Measurements from ENCODE around the gene PARP6.
A peak's percentile ranks its signal among the peaks of the same experiment; 100 is the strongest.

Gene PARP6

DNA sequence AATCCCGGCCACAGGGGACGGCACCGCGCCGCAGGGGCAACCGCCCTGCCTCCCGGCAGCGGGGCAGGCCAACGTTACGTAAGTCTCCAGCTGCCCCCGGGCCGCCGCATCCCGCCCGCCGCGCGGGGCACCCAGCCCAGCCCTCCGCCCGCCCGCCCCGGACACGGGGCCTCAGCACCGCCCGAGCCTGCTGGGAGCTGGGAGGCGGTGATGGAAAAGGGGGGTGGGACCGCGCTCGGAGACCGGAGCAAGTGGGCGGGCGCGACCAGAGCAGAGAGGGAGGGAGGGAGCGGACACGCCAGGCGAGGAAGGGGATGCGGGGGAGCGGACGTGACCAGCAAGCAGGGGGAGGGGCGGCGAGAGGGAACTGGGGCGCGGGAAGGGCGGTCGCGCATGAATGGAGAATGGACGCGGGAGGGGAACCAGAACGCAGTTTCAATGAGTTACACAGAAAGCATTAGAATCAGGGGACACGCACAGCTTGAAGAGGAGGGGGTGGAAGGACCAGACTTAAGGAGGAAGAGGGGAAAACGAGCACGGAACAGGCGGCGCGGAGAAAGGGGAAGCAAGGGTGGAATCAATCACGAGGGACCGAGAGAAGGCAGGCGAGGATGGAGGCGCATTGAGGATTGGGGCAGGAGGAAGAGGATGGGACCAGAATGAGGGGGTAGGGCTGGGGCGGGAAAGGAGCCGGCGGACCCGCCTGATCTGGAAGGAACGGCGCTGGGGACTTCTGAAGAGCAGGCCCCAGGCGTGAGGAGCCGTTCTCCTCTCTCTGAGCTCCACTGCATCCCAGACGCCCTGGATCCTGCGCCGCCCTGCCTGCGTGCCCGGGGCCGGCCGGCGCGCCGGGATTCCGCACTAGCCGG lies 41.9 kb downstream of the PARP6 start:
- peak in 1 of 2 experiments; percentile 34 for DNase-seq

DNA sequence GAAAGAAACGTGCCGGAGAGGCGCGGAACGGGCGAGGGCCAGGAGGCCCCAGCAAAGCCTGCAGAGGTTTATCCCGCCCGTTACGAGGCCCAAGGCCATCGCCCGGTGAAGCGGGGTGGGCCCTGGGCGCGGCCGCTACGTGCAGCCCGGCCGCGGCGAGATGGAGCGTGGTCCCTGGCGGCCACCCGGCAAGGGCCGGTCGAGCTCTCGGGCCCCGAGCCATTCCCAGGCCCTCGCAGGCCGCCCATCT lies 42.5 kb downstream of the PARP6 start:
- DNase-seq = no peak

DNA sequence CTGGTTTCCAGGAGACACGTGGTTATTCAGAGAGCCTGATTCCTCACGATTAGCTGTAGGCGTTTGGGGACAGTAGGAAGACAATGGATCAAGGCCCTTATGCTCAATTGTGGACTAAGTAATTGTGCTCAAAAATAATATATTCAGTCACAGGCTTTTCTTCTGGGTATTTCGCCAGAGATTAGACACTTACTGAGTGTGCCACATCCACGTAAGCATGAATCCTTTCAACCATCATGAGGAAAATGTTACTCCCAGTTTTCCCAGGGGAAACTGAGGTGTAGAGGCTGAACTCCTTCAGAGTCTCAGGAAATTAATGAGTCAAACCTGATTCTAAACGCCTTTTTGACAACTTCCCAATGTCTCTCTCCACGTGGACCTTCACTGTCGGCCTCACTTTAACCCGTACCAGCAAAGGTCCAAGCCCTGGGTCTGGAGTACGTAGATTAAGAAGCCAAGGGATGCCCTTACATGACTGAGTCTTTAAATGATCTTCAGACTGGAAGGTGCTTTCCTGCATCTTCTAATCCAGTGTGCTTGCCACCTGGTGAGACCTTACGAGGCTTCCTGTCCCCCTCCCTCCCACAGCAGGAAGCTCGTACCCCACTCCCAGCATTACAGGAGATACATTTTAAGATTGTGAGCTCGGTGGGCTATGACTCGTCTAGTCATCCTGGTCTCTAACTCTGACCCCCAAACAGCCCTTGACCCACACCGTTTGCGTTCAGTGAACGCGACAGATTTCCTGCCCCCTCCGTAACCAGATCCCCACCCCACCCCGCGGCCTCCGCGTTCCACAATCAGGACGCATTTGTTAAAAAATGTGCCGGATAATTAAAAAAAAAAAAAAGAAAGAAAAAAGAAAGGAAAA lies 43.0 kb downstream of the PARP6 start:
- no peak for DNase-seq

DNA sequence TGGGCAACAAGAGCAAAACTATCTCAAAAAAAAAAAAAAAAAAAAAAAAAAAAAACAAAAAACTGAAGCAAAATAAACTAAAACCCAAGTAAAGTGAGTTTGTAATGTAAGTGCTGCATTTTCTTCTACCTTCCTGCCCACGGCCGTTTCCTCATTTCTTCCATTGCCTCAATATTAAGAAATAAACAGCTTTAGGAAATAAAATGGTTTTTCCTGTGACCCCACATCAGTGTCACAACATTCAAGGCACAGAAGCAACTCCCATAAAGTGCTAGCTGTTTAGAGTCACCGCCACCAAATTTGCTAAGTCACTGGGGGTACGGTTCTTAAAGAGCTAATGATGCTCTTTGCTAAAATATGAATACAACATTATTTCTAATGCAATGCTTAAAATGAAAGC lies 44.6 kb downstream of the PARP6 start:
- no peak for DNase-seq

DNA sequence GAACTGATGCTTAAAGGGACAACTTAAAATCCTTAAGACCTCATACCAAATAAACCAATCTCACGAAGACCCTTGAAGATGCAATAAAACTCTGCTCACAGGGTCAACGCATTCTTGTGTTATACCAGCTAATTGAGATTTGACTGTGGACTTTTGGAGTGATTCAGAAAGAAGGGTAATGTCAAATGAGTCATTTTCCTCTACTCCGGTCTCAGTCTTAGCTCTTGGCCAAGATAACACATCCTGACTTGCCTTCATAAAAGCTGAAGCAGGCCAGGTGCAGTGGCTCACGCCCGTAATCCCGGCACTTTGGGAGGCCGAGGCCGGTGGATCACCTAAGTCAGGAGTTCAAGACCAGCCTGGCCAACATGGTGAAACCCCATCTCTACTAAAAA lies 45.2 kb downstream of the PARP6 start:
- no peak for DNase-seq

DNA sequence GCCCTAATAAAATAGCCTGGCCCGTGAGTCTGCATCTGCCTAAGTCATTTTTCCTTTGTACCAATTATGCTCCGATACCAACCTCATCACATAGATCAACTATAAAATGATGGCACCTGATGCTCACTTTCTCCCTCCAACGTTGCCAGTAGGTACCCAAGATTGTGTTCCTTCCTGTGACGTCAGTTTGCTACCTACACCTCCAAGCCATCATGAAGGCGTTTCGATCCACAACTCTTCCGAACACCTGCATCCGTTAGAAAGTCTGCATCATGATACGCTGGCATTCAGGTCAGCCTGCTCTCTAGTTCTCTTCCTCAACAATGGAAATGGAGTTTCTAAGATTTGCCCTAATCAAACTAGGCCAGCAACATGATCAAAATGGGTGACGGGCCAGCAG lies 49.1 kb downstream of the PARP6 start:
- DNase-seq = no peak

DNA sequence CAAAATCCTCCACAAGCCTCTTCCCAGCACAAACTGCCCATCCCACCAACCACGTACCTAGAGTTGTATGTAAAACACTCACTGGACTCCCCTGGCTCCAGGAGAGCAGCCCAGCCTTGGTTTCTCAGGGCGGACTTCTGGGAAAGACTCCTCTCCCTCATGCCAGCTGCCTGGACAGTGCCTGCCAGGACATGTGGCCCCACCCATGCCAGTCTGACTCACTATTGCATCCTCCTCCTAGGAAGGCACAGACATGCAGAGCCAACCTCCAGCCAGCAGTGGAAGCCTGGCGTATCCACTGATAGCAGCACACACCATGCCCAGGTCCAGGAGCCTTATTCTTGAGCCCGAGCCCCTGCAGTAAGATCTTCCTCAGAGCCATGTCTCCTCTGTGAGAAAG lies 50.0 kb downstream of the PARP6 start:
- DNase-seq = peak in 1 of 2 experiments; percentile 2

DNA sequence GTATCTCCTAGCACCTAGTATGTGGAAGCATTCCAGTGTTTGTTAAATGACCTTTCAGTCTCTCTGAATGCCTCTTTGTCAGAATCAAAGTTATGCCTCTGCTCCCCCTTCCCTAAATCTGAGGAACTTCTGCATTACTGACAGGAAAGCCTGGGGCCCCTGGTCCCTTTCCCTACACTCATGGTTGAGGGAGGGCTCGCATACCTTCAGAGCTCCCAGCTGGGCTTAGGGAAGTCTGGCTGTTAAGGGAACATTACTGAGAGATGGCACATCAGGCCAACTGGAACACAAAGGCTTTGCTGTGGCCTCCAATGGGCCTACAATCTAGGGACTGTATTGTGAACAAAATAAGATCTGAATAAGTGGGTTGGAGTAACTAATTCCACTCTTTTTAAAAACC lies 51.7 kb downstream of the PARP6 start:
- DNase-seq = no peak

DNA sequence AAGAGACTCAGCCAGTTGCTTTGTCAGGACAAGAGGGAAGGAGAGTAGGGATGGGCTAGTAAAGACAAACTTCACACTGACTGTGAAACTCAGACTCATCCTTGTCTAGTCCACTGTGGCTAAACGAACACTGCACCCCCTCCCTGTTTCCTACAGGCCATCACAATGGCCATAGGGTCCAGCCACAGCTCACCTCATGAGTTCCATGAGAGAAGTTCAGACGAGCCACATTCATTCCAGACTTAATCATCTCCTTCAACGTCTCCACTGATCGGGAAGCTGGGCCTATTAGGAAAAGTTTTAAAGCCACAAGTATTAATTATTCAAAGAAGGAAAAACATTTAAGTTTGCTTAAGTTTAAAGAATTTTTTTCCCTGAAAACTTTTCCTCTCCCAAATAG lies 55.1 kb downstream of the PARP6 start:
- no peak for DNase-seq

DNA sequence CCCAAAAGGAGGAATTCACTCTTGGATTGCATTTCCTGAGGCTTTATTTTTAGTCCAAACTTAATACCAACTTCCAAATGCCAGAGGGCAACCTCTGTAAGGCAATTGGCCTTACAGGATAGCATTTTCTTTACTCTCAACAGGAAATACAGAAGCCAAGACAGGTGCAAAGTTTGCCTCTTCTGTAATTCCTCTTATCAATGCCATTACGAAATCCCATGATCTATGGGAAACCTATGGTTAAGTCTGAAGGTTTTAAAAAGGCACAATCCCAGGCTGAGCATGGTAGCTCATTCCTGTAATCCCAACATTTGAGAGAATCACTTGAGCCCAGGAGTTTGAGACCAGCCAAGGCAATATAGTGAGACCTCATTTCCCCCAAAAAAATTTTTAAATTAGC lies 56.3 kb downstream of the PARP6 start:
- DNase-seq = no peak

DNA sequence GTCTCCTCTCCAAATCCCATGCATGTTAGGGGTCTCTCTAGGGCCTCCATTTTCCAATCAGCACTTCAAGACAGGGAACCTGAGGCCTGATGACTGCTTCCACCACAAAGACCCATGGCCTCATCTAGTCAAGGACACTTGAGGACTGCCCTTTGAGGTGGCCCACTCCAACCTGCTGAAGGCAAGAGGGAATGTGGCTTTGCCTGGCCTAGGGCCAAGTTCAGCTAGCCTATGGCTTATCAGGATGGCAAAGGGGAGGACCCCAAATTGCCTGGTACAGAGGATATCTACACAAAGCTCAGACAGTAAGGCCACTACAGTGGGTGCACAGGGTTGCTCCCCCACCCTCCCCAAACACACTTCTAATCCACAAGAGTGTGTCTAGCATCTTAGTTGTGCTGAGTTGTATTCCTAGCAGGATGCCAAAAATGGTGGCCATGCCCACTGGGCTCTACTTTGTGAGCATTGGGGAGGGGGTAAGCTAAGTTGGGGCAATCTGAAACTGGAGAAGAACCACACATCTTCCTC lies 64.7 kb downstream of the PARP6 start:
- DNase-seq = no peak

DNA sequence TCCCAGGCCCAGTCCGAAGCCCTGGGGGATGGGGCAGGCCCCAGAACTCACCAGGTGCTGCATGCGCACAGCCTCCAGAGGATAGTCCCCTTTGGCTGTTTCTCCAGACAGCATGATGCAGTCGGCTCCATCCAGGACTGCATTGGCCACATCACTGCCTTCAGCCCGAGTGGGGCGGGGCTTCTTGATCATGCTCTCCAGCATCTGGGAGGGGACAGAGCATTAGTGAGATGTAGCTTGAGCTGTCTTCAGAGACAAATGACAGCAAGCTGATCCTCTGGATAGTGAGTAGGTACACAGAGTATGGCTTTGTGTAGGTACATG lies 65.7 kb downstream of the PARP6 start:
- no peak for DNase-seq

DNA sequence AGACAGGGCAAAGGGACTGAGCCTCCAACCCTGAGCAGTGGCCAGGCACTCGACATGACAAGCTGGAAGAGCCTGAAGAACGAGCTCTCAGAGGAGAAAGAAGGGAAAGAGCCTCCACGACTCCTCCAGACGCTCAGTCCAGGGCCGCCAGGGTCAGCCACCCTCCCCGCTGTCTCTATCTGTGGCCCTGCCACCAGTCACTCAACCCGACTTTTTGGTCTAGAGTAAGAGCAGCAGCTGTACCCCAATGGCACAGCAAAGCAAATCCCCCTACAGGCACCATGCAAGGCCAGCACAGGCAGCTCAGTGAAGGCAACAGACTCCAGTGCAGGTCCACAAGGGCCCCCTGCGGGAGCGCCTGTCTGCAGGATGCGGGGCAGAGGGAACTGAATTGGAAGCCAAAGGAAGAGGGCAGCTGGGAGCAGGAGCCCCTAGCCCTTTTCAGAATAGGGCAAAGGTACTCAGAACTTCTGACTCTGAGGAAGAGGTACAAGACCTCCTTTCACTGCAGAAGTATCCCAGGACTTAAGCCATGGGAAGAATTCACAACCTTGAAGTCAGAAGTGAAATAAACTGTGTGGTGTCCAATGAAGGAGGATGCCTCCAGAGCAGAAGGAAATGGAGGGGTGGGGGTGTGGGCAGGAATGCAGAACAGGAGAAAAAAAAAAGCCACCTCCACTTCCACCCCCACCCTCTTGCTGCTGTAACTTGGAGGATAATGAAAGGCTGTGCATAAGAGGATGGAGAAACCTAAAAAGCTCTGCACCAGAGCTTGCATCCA lies 66.3 kb downstream of the PARP6 start:
- no peak for DNase-seq

DNA sequence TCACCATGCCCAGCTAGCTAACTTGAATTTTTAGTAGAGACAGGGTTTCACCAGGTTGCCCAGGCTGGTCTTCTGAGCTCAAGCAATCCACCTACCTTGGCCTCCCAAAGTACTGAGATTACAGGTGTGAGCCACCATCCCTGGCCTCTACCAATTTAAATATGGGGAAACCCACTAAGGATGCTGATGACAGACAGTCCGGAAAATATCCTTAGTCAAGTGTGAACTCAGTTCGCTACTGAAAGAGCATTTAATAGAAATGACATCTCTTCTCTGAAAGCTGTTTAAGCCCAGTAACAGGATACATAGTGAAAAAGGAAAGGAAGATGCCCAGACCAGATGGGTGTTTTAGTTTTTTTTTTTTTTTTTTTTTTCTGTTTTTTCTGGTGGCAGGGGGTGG lies 67.1 kb downstream of the PARP6 start:
- no peak for DNase-seq

DNA sequence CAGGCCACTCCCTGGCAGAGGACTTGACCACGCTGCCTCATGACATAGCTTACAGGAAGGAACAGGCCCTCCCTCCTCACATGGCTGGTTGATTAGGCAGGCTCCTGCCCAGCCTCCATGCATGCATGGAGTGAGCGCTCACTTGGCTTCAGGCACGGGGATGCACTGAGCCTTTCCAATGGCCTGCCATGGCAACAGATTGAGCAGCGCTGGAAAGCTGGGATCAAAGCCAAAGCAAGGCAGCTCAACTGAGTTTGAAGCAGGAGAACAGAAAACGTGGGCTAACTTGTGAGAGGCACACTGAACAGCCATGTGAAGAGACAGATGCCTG lies 68.9 kb downstream of the PARP6 start:
- peak; percentile 98 to 99 for DNase-seq

DNA sequence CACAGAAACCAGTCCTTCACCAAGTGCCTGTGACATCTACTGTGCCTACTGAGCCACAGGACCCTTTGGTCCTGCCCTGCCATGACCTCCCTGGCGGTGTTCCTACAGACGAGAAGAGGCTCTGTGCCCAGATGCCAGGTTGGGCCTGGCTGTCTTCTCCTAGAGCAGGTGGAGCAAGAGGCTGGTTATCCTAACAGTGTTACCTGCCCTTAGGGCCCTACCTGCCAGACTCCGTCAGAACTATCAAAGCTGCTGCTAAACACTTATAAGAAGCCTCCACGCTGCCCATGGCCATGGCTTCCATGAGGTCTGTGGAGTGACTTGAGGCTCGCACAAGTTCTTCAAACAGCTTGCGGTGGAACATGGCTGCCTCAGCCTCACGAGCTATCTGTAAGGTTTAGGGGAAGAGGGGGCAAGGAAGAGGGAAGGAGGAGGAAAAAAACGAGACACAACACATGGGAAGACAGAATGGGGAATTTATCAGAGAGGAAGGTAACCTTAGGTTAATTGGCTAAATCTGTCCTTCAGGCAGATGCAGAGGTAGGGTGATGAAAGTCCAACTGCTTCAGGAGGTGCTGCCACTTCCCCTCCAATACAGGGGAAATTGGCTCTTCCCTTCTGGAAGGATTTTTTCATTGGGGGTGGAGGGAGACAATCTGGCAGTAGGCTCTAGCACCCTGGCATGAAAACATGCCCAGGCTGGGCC lies 69.4 kb downstream of the PARP6 start:
- no peak for DNase-seq

DNA sequence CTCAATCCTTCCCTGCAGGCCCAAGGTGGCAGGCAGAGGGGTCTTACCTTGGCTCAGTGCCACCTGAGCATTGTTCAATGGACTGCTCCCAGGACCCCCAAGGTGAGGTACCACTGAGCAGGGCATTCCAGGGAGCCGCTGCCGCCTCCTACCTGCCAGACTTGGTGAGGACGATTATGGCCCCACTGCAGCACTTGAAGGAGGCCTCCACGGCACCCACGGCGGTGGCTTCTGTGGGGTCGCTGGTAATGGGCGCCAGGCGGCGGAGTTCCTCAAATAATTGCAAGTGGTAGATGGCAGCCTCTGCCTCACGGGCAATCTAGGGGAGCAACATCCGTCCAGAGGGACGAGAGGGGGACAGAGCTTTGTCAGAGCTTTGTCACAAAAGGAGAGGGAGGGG lies 70.1 kb downstream of the PARP6 start:
- no peak for DNase-seq

DNA sequence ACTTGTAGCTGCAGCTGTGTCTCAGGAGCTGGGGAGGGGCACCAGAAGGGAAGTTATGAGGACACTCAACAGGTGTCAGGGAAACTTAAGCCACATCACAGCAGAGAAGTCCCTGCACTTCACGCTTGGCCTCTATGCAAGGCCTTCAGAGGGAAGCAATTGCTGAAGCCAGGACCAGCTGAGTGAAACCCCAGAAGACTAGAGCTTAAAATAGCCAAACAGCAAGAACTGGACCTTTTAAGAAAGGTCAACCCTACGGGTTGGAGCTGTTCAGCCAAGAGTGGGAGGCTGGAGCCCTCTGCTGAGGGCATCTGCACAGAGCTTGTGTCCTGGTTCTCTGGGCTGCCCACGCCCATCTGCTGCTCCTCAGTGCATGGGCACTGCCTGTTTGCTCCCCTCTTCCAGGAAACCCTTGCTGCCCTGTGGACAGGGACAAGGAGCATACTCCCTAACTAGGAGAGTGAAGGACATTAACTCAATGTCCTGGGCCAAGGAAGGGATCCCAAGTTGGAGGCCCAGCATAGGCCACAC lies 70.9 kb downstream of the PARP6 start:
- no peak for DNase-seq

DNA sequence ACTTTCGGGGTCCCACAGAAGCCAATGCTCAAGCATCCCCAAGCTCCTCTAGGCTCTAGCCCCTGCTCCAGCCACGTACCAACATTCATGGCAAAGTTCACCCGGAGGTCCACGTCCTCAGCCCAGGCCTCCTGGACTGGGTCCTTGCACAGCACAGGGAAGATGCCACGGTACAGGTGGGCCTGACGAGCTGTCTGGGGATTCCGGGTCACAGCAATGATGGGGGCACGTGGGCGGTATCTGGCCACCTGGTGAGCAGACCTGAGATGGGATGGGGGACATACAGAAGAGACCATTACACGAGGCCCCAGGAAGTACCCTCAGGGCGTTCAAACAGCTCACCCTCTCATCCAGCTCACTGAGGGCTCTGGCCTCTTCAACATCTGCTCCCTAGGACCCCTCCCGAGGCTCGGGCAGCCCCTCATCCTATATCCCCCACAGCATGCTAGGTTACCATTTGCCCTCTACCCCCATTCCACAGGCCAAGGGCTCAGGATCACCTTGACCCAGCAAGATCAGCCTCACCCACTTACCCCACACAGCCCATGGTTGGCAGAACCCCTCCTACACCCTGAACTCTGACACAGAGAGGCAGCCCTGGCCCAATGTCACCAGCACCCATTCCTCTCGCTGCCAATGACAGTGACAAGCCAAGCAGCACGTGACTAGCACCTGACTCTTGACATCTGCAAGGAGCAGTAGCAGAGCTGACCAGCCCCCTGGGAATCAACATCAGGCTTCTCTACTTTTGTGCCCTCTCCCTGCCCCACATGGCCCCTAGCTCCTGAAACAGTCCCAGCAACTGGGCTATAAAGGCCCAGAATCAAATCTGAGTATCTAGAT lies 71.7 kb downstream of the PARP6 start:
- no peak for DNase-seq

DNA sequence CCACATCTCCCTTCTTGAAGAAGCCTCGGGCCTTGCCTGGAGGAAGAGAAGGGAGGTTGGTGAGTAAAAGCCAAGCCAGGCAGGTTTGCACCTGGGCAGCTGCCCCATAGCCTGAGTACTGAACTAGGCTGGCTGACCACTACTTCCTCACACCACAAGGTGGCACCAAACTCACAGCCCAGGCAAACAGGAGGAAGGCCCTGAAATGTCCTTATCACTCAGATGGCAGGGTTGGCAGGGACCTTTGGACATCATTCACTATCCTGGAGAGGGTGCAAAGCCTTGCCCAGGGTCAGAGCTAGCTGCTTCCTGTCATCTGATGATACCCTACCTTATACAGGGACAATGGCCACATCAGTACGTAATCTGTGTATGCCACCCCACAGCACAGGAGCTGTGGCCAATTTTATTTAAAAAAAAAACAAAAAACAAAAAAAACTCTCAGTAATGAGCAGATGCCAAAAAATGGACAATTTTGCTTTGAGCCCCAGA lies 72.6 kb downstream of the PARP6 start:
- DNase-seq = peak in 1 of 2 experiments; percentile 67

DNA sequence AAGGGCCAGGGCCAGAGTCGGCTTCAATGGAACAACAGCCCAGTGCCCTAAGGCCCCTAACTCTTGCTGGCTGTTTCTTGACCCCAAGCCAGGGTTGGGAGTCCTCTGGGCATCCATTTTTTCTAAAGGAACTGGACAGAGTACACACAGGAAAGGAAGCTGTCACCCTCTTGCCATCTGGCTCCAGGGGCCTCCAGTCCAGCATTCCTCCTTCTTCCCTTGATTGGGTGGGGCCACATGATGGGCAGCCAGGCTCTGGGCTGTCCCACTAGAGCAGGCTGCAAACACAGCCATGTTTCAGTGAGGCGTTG lies 73.2 kb downstream of the PARP6 start:
- DNase-seq = no peak
